ENCODE measurements around the gene TIMM13. TPM values are rescaled to one million over a fixed set of nuclear protein-coding genes. Genes with fewer than 3 reads are reported as not detected.

Gene TIMM13
- total RNA-seq, 4 donors from 2014 or later: 15.8 to 33.7 (median 24.7) TPM

GRCh38 chr19:2455851-2456570, 28.6 kb upstream of the TIMM13 start:
- TF ChIP-seq, protein P1, sequence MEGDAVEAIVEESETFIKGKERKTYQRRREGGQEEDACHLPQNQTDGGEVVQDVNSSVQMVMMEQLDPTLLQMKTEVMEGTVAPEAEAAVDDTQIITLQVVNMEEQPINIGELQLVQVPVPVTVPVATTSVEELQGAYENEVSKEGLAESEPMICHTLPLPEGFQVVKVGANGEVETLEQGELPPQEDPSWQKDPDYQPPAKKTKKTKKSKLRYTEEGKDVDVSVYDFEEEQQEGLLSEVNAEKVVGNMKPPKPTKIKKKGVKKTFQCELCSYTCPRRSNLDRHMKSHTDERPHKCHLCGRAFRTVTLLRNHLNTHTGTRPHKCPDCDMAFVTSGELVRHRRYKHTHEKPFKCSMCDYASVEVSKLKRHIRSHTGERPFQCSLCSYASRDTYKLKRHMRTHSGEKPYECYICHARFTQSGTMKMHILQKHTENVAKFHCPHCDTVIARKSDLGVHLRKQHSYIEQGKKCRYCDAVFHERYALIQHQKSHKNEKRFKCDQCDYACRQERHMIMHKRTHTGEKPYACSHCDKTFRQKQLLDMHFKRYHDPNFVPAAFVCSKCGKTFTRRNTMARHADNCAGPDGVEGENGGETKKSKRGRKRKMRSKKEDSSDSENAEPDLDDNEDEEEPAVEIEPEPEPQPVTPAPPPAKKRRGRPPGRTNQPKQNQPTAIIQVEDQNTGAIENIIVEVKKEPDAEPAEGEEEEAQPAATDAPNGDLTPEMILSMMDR (IDR thresholded peaks at IDR 0.05; ENCODE audit: low read depth): no peak

- TF ChIP-seq, protein P1 (IDR thresholded peaks at IDR 0.05; ENCODE audit: low read depth): no peak
These were observed 27.8 kb upstream of the TIMM13 start for GRCh38 chr19:2454962-2455850.

- TF ChIP-seq, protein P1 (IDR thresholded peaks at IDR 0.05; ENCODE audit: low read depth): no peak
These were observed 27.0 kb upstream of the TIMM13 start for GRCh38 chr19:2454199-2454961.

DNA sequence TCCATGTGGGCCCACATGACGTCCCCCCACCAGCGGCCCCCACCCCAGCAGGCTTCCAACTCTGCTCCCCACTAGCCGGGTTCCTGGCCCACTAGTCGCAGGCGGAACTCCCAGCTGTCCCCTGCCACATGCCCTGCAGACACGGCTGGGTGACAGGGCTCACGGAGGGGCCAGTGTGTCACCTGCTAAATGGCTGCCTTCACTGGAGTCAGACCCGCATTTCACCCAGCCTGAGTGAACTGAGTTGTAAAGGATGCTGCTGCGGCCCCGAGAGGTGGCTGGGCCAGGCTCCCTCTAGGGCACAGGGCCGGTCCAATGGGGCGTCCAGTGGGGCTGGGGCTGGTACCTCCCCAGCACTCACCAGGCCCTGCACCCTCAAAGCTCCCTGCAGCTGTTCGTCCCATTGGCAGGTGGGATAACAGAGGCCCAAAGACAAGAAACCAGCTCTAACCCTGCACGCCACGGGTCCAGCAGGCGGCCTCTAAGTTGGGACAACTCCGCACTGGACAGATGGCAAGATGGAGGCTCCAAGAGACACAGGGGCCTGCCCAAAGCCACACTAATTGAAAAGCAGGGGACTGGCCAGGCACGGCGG, 26.1 kb upstream of the TIMM13 start:
- TF ChIP-seq, protein P1 (IDR thresholded peaks at IDR 0.05; ENCODE audit: low read depth): no peak

DNA sequence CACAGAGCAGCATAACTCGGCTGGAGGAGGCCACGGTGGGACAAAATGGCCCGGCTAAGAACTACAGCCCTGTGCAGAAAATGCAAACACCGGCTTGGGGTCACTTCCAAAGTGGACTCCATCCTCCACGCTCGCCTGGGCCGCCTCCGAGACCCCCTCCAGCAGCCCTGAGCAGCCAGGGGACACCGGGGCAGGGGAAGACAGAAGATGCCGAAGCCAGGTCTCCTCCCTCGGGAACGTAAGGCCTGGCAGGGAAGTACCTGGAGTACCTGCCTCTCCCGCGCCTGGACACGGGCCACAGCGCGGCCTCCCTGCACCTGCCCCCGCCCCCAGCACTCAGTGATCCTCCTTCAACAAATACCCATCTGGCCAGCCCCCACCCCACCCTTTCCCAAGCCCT, 24.4 kb upstream of the TIMM13 start:
- TF ChIP-seq, protein P1 (IDR thresholded peaks at IDR 0.05; ENCODE audit: low read depth): no peak

GRCh38 chr19:2451138-2451537, 23.8 kb upstream of the TIMM13 start:
- TF ChIP-seq, protein P1 (IDR thresholded peaks at IDR 0.05; ENCODE audit: low read depth): no peak
